Epidermal melanocyte (primary cell): ENCODE results near the gene CFAP410.
"Not testable (repeated sequence)": the region's sequence is repeated elsewhere in the genome, so short reads cannot be mapped to it uniquely, and the experiment has no call there.

ENCODE experiments used
- DNase-seq: peaks from one replicate; pipeline ENCODE4 v3.0.0; 2011; ENCODE audit warnings: low spot score; ENCODE audit not compliant: insufficient read length

Gene CFAP410

DNA sequence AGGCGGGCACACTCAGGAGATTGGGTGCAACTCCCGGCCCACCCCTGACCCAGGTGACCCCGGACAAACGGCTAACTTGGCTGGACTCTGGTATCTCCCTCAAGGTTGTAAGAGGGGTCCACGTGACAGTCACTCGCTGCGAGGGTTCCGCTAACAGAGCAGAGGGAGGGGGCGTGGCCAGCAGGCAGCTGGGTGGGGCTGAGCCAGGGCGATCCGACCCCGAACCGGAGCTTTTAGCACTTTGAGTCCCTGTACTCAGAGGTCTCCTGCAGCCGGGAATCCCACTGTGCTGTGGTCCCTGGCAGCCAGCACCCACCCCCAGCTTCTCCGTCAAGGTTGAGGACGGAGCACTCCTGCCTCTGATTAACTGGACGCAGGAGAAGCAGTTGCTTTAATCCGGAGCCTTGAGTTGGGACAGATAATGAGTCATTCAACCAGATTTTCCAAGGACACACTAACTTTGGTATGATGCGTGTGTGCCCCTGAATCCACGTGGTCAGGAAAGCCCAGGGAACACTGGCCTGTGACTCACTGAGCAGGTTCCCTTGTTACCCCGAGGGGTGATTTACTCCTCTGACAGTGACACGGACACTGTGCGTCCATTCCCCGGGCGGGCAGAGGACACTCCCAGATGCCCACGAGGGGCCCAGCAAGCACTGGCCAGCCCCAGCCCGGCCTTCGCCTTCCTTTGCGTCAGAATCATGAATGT is 31.0 kb upstream of the CFAP410 start:
- no peak for DNase-seq

DNA sequence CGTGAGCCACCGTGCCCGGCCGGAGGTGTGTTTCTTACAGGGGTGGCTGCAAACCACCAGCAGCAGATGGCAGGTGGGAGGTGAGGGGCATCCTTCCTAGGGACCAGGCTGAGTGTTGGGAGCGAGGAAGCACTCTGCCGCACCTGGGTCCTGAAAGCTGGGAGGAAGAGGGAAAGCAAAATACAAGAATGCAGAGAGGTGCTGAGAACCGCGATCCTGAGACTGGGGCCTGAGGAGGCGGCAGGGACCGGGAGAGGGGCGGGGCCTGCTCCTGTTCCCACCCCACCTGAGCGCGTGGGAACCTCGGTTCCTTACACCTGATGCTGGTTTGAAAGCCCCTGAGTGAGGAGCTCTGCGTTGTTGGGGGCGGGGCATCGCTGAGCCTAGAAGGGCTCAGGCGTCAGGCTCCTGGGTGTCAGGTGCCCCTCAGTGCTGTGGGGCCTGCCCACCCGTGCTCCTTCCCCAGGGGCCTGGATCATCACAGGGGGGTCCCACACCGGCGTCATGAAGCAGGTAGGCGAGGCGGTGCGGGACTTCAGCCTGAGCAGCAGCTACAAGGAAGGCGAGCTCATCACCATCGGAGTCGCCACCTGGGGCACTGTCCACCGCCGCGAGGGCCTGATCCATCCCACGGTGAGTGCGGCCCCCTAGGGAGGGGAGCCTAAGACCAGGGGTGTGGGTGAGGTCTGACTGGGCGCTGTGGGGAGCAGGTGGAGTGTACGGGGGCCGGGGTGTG is 29.7 kb upstream of the CFAP410 start:
- DNase-seq = no peak

DNA sequence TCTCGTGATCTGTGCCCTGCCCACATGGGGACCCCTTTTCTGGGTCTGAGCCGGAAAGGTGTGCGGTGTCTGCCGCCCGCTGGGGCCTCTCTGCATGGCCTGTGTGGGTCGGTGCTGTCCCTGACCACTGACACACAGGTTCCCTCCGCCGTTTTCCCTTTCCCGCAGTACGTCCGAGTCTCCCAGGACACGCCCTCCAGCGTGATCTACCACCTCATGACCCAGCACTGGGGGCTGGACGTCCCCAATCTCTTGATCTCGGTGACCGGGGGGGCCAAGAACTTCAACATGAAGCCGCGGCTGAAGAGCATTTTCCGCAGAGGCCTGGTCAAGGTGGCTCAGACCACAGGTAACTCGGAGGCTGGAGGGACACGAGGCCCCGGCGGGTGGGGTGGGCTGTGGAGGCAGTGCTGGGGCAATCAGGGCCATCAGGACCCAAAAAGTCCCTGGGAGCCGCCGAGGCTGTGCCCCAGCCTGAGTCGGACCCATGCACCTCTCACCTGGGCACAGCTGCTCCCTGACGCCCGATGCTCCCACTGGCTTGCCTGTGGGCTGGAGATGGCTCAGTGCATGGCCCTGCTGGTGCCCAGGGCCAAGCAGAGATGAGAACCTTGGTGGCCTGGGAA is 27.5 kb upstream of the CFAP410 start:
- no peak for DNase-seq

DNA sequence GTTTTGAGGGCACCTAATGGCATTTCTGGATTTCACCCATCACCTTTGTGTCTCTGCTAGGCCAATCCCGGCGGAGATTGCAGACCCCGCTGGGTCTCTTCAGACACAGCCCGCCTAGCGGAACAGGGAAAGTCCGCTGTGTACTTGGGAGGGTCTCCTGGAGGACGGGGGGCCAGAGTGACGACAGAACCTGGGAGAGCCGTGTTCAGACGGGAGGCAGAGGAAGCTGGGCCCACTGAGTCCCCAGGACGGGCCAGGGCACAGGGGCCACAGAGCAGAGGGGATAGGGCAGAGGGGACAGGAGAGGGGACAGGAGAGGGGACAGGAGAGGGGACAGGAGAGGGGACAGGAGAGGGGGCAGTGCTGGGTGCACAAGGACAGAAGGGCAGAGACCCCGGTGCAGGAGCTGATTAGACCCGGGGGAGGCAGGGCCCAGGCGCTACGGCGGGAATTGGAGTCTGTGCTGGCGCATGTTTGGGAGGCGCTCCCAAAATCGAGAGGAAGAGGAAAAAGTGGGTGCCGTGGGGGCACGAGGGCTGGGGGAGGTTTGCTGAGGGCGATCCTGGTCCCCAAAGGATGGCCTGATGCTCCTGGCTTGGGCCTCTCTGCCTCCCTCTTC is 26.9 kb upstream of the CFAP410 start:
- no peak for DNase-seq

DNA sequence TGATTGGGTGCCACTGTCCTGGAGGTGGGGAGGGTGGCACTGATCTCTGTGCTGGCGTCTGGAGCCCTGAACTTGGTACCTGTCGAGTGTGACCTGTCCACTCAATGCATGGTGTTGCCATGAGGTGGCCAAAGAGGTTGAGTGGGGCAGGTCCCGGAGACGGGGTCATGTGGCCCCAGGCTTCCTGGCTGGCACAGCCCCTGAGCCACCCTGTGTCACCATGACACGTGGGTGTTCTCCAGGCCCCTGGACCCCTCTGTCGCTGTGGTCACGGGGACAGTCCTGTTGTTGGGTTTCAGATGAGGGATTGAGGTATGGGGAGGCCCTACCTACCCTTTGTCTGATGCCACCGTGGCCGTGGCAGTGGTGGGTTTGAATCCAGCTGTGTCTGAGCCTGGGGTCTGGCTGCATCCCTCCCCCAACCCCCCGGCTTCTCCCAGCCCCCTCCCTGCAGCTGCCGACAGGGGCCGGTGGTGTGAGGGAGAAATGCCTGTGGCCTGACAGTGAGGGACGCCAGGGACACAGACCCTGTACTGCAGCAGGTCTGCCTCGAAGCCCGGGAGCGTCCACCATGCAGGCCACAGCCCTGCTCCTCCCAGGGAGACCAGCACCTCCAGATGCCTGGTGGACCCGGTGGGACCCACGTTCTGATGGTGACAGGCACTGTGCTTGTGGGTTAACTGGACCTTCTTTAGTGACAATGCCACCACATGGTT is 26.2 kb upstream of the CFAP410 start:
- no peak for DNase-seq

DNA sequence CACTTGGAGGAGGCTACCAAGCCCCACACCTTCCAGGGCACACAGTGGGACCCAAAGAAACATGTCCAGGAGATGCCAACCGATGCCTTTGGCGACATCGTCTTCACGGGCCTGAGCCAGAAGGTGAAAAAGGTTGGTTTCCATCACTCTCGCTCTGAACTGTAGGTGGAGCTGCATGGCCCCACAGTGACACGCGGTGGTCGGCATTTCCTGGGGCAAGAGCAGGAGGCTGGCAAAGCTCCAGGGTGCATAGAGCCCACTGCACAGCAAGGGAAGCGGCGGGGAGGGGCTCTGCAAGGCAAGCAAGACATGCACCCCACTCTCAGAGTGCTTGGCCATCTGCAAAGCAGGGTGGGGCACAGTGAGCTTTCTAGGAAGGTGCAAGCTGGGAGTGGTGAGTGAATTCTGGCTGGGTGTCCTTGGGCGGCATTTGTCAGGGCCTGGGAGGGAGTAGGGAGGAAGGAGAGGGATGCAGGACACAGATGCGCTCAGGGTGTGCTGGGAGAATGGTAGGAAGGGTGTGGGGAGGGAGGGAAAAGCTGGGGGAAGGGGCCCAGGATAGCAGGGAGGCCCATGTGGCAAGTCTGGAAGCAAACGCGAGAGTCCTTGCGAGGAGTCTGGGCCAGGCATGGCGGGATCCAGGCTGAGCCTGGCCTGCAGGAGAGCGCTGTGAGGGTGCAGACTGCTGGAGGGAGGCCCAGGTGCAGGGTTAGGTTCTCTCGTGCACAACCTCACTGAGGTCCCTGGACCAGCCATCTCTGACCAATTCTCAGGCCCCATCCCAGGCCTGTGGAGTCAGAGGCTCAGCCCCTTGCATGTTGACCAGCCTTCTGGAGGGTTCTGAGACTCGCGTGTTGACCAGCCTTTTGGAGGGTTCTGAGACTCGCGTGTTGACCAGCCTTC is 25.2 kb upstream of the CFAP410 start:
- no peak for DNase-seq

DNA sequence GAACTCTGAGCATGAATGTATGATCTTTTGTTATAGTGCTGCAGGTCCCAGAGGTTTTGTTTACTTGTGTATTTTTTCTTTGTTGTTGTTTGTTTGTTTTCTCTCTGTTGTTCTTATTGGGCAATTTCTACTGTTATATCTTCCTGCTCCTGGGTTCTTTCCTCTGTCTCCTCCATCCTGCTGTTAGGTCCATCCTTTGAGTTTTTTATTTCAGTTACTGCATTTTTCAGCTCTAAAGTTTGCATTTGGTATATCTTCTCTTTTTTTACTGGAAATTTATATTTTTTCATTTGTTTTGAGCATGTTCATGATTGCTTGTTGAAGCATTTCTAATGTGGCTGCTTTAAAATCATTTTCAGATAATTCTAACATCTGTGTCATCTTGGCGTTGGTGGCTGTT is 24.1 kb upstream of the CFAP410 start:
- no peak for DNase-seq

DNA sequence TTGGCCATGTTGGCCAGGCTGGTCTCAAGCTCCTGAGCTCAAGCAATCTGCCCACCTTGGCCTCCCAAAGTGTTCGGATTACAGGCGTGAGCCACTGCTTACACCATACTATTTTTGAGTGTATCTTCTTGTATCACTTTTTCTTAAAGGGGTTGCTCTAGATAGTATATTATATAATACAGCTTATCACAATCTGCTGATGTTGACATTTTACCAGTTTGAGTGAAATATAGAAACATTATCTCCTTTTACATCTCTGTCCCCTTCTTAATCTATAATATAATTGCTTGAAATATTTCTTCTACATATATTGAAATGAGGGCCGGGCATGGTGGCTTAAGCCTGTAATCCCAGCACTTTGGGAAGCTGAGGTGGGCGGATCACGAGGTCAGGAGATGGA is 22.7 kb upstream of the CFAP410 start:
- DNase-seq = not testable (repeated sequence)

DNA sequence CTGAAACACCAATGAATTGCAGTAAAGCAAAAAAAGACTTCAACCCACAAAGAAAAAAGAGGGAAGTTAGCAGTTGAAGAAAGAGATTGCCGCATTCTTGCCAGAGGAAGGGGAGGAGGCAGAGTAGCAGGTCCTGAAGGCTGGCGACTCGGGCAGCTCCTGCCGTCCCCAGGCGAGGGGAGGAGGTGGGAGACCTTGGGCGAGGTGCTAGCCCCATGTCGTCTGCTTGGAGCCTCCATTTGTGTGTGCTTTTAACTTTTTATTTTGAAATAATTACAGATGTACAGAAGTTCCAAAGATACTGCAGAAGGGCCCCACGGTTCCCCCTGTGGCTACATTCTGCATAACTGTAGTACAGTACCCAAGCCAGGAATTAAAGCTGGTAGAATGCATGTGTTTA is 21.0 kb upstream of the CFAP410 start:
- no peak for DNase-seq

DNA sequence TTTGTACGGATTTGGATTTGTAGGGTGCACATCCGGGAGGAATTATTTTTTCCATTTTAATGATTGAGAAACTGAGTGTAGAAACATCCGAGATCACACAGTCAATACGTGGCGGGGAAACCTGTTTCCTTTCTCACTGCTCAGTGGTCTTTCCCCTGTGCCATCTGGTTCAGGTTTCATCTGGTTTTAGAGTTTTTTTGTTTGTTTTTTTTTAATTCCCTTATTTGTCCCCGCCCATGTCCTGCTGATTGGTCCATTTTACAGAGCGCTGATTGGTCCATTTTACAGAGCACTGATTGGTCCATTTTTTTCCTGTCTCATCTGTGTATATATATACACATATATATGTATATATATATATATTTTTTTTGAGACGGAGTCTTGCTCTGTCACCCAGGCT is 20.2 kb upstream of the CFAP410 start:
- DNase-seq = no peak

DNA sequence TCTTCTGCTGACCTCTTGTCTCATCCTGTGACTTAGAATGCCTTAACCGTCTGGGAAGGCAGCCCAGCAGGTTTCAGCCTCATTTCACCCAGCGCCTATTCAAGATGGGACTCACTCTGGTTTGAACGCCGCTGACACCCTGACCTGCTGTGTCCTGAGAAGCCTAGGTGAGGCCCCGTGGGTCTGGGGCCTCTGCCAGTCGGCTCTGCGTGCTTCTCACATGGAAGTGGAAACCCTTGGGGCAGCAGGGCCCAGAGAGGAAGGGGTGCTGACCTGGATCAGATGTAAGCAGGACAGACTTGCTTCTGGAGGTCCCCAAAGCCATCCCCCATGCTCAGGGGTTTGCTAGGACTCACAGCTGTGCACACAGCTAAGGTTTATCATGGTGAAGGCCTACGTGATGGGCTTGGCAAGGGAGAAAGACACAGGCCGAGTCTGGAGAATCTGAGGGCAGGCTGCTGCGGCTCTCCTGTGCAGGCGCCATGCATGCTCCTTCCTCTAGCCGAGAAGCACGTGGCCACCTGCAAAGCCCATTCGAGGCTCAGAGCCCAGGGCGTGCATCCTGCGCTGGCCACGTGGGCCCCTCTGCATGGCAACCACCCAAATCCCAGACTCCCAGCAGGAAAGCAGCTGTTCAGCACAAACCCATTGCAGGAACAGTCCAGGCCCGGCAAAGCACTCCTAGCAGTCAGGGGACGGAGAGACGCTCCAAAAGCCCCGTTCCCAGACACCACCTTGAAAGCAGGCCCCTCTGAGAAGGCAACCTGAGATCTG is 18.1 kb upstream of the CFAP410 start:
- no peak for DNase-seq

DNA sequence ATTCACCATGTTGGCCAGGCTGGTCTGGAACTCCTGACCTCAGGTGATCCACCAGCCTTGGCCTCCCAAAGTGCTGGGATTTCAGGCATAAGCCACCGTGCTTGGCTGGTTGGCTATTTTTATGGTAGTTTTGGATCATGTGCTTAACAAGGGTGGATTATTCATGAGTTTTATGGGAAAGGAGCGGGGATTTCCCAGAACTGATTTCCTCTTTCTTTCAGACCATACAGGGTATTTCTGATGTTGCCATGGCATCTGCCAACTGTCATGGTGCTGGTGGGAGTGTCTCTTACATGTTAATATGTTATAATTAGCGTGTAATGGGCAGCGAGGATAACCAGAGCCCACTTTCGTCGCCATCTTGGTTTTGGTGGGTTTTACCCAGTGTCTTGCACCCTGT is 17.4 kb upstream of the CFAP410 start:
- DNase-seq = no peak

DNA sequence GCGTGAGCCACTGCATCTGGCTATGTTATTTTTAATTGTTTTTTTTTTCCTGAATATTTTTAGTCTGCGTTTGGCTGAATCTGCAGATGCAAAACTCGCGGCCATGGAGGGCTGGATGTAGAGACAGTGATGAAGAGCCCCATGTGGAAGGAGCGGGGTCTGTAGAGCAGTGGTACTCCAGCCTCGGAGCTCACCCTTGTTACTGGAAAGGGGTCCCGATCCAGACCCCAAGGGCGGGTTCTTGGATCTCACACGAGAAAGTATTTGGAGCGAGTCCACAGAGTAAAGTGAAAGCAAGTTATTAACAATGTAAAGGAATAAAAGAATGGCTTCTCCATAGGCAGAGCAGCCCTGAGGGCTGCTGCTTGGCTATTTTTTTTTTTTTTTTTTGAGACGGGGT is 17.0 kb upstream of the CFAP410 start:
- no peak for DNase-seq

DNA sequence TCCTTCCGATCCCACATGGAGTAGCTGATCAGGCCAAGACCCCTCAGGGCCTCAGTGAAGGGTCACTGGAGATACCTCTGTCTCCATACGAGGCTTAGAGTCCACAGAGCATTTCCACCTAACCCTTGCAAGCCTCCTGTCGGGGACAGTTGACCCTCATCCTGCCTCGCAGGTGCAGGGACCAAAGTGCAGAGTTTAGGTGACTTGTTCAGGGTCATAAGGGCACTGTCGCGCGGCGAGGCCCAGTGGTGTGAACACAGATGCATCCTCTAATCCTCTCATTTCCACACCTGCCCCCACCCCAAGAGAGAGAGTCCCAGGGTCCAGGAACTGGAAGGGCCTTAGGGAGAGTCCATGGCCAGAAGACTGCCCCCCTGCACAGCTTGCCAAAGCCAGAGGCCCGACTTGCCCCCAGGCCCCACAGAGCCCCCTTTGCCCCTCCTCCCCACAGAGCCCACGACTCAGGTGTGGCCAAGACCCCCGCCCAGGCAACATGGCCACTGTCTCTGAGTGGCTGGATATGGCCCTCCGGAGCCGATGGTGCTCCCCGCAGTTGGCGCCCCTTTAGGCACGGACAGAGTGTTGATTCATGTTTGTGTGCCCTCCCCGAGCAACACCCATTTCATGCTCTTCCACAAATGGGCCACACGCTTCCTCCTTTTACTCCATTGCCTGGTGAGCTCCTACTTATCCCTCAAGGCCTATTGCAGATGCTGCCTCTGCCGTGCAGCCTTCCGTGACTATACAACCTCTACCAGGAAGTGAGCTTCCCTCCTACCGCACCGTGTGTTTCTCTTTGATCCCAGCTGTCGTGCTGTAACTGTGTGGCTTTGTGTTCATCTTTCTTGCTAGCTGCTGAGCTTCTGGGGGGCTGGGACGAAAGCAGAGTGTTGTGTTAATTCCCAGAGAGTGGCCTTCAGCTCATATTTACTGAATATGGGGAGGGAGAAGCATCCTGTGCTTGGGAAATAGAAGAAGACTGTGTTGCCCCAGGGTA is 15.9 kb upstream of the CFAP410 start:
- DNase-seq = no peak

DNA sequence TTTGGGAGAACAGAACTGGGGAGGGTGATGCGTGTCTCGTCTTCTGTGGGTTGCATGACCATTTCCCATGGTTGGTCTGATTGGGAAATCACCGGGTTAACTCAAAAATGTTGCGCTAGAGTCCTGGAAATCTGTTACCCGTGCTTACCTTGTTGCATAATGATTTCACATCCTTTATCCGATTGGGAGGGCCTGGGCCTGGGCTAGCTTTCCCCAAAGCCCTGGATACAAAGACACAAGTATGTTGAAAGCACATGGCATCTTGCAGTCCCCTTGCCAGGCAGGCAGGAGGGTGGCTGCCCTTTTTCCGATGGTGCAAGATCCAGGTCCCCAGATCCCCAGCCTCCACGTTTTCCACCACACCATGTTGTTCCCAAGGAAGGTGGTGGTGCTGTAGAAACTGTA is 14.8 kb upstream of the CFAP410 start:
- DNase-seq = no peak

DNA sequence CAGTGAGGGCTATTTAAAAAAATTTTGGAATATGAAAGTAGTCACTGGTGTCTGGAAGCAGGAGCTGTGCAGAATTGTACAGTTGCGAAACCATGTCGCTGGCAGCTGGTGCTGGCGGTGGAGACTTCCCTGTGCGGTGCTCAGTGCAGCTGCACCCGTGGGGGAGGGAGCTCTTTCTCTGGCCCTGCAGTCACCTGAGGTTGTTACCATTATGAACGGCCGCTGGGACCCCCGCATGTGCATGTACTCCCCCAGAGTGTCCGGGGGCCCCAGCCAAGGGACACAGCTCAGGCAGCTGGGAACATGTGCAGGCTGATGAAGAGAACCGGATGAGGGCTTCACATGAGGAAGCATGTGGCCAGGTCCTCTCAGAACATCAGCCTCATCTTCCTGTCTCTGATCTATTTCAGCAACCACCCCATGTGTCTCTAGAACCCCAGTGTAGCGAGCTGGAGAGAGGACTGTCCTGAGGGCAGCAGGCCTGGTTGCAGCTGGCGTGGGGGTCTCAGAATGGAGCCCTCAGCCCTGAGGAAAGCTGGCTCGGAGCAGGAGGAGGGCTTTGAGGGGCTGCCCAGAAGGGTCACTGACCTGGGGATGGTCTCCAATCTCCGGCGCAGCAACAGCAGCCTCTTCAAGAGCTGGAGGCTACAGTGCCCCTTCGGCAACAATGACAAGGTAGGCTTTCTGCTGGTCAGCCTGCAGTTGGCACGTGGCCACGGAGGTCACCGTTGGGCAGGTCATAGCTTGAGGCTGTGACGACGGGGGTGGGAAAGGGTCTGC is 14.2 kb upstream of the CFAP410 start, which contains the start of gene TRPM2:
TRPM2 (plus strand) TSS at position 431 of the 780 bp plus-strand sequence; CDS start at position 511, 80 bp downstream.
- no peak for DNase-seq

DNA sequence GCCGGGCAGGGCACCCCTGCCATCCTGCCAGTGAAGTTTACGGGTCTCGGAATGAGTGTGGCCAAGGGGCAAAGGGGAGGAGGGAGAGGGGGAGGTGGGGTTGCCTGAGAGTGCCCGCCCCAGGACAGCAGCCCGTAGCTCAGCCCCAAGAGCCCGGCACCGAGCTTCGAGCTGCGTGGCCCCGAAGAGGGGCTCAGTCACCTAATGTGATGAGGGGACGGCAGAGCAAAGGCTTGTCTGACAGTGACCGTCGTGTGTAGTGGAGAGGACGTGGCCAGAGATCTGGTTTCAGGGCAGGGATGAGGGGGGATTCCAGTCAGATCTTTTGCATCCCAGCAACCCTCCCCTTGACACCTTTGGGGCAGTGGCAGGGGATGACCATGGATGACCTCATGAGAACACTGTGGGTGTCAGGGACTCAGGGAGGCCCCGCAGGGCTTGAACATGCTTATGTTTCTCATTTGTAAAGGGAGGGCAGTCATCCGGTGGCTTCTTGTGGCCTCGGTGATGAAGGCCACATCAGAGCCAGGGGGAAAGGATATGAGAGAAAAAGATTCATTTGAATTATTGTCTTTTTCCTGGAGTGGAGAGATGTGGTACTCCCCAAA is 13.2 kb upstream of the CFAP410 start:
- no peak for DNase-seq
